GM13976 (cell line): ENCODE data around the gene RAD51B.
"Not testable (repeated sequence)": the region's sequence is repeated elsewhere in the genome, so short reads cannot be mapped to it uniquely, and the experiment has no call there.

Experiments used
- DNase-seq: peaks from one replicate; pipeline ENCODE4 v3.0.0; 2012; ENCODE audit warnings: low spot score
- CTCF ChIP-seq: IDR thresholded peaks from 2 replicates; pipeline ENCODE4 v1.5.1; 2012; ENCODE audit warnings: borderline replicate concordance, mild to moderate bottlenecking; ENCODE audit not compliant: insufficient read depth; ENCODE audit errors: extremely low read depth, missing control alignments, control extremely low read depth
- in situ Hi-C: fragments of 300-500 bp; cut with MboI; formaldehyde crosslinking; loops from one replicate; pipeline ENCODE4 v1.12.0; 2022; ENCODE audit warnings: low sequenced_read_pairs, mixed read lengths, inconsistent platforms; ENCODE audit not compliant: unreplicated experiment

Gene RAD51B

GRCh38 chr14:68424443-68425172 is 605.0 kb downstream of the RAD51B start:
- TF ChIP-seq CTCF, result no peak
- in situ Hi-C loops, result no loop called here
- DNase-seq, result no peak

GRCh38 chr14:68426661-68427549 is 607.3 kb downstream of the RAD51B start:
- no peak for TF ChIP-seq CTCF
- DNase-seq, result no peak
- in situ Hi-C loops, result no loop called here

- TF ChIP-seq CTCF, result no peak
- DNase-seq, result no peak
- in situ Hi-C loops, result no loop called here
These were observed 607.9 kb downstream of the RAD51B start for GRCh38 chr14:68427550-68427890.

- in situ Hi-C loops, result not testable (repeated sequence)
These were observed 609.3 kb downstream of the RAD51B start for GRCh38 chr14:68428900-68429299.

GRCh38 chr14:68434173-68434572 is 614.6 kb downstream of the RAD51B start:
- not testable (repeated sequence) for DNase-seq

More at GRCh38 chr14:68428900-68429299, 609.3 kb downstream of the RAD51B start:
- not testable (repeated sequence) for DNase-seq

GRCh38 chr14:68435631-68436030 is 616.1 kb downstream of the RAD51B start:
- DNase-seq, in situ Hi-C loops: not testable (repeated sequence)

More at GRCh38 chr14:68434173-68434572, 614.6 kb downstream of the RAD51B start:
- in situ Hi-C loops, result not testable (repeated sequence)

GRCh38 chr14:68439676-68440075 is 620.1 kb downstream of the RAD51B start:
- no peak for DNase-seq
- in situ Hi-C loops, result no loop called here
- no peak for TF ChIP-seq CTCF

GRCh38 chr14:68440820-68441219 is 621.2 kb downstream of the RAD51B start:
- in situ Hi-C loops, result no loop called here
- DNase-seq, result no peak
- TF ChIP-seq CTCF, result no peak
